GOT3 (cell line): ENCODE data around the gene VPS8.

Experiments used
- DNase-seq: peaks from one replicate; lab custom pipeline; 2025; ENCODE audit warnings: mixed read lengths; lab: John Stamatoyannopoulos, UW

Gene VPS8

DNA sequence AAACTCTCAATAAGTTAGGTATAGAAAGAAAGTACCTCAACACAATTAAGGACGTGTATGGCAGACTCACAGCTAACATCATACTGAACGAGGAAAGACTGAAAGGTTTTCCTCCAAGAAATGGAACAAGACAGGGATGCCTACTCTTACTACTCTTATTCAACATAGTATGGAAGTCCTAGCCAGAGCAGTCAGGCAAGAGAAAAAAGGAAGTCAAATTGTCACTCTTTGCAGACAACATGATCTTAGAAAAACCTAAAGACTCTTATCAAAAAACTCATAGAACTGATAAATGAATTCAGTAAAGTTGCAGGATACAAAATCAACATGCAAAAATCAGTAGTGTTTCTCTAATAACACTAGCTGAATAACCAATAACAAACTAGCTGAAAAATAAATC lies 244.9 kb downstream of the VPS8 start:
- DNase-seq = no peak

DNA sequence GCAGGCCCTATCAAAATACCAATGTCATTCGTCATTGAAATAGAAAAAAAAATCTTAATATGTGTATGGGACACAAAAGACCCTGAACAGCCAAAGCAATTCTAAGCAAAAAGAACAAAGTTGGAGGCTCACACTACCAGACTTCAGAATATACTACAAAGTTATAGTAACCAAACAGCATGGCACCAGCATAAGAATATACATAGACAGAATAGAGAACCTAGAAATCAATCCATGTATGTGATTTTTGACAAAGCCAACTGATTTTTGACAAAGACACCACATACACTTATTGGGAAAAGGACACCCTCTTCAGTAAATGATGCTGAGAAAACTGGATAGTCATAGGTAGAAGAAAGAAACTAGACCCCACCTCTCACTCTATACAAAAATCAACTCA lies 245.9 kb downstream of the VPS8 start:
- DNase-seq = no peak

DNA sequence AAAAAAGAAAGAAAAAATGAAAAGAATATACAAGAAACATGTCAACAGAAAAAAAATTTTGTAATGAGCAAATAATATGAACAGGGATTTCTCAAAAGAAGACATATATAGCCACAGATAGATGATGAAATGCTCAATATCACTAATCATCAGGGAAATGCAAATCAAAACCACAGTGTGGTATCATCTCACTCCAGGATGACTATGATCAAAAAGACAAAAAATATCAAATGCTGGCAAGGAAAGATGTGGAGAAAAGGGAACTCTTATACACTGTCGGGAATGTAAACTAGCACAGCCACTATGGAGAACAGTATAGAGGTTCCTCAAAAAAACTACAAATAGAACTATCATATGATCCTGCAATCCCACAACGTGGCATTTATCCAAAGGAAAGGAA lies 246.8 kb downstream of the VPS8 start:
- no peak for DNase-seq

DNA sequence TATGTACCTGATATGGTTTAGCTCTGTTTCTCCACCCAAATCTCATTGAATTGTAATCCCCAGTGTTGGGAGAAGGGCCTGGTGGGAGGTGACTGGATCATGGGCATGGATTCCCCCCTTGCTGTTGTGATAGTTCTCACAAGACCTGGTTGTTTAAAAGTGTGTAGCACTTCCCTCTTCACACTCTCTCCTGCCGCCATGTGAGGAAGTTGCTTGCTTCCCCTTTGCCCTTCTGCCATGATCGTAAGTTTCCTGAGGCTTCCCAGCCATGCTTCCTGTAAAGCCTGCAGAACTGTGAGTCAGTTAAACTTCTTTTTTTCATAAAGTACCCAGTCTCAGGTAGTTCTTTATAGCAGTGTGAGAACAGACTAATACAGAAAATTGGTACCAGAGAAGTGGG lies 247.8 kb downstream of the VPS8 start:
- DNase-seq = no peak

DNA sequence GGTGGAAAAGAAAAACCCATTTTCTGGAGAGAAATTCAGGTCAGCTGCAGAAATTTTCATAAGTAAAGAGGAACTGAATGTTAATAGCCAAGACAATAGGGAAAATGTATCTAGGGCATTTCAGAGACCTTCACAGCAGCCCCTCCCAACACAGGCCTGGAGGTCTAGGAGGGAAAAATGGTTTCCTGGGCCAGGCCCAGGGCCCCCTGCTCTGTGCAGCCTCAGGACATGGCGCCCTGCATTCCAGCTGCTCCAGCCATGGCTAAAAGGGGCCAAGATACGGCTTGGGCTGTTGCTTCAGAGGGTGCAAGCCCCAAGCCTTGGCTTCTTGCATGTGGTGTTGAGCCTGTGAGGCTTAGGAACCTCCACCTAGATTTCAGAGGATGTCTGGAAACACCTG lies 248.7 kb downstream of the VPS8 start:
- DNase-seq = no peak

DNA sequence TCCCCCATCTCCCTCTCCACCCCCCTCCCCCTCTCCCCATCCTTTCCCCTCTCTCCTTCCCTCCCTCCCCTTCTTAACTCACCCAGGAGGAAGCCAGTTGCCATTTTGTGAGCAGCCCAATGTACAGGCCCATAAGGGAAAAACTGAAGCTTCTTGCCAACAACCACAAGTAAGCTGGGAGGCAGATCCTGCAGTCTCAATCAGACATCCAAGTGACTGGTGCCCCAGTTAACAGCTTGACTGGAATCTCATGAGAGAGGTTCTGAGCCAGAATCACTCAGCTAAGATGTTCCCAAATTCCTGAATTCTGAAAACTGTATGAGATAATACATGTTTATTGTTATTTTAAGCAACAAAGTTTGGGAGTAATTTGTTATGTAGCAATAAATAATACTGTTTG lies 250.2 kb downstream of the VPS8 start:
- DNase-seq = no peak

DNA sequence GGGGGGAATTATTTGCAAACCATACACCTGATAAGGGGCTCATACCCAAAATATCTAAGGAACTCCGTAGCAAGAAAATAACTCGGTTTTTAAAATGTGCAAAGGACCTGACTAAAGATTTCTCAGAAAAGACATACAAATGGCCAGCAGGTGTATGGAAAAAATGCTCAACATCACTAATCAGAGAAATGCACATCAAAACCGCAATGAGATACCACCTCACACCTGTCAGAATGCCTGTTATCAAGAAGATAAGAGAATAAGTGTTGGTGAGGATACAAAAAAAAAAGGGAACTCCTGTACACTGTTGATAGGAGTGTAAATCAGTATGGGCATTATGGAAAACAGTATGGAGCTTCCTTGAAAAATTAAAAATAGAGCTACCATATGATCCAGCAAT lies 251.5 kb downstream of the VPS8 start:
- DNase-seq = no peak

DNA sequence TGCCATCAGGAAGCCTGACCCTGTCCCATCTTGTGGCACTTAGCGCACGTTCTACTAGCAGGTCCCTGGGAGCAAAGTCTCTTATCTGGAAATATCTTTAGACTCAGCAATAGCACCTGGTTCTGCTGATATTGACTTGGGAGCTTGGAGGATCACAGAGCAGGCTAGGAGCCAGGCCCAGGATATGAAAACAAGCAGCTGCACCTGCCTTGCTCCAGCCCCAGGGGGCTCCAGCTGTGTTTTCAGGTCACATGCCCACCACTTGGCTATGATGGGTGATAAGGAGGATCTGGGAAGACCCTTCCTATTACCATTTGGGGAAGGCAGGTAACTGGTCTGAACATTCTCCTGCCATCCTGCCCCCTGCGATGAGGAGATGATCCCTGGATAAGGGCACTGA lies 253.1 kb downstream of the VPS8 start:
- no peak for DNase-seq

DNA sequence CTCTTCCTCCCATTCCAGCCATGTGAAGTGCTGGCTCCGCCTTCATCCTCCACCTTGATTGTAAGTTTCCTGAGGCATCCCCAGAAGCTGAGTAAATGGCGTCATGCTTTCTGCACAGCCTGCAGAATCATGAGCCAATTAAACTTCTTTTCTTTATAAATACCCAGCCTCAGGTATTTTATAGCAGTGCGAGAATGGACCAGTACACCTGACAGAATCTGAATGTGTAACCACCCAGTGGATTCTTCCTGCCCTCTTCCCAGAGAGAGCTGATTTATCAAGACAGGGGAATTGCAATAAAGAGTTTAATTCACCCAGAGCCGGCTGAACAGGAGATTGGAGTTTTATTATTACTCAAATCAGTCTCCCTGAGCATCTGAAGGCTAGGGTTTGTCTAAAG lies 254.3 kb downstream of the VPS8 start:
- DNase-seq = no peak

DNA sequence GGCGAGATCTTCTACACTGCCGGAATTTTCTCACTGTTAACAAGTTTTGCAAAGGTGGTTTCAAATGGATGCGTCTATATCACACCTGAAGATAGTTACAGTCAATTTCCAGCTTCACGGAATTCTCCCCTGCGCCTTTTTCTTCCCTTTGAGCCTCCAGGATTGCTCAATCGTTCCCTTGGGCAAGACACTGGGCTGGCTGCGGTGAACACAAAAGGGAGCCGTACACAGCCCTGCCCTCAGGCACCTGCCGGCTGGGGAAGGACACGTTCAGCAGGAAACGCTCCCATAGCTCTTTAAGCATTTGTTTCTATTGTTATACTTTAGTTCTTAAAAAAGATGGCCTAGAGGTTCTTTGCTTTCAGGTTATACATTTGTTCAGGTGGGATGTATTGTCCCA lies 255.2 kb downstream of the VPS8 start:
- DNase-seq = no peak

DNA sequence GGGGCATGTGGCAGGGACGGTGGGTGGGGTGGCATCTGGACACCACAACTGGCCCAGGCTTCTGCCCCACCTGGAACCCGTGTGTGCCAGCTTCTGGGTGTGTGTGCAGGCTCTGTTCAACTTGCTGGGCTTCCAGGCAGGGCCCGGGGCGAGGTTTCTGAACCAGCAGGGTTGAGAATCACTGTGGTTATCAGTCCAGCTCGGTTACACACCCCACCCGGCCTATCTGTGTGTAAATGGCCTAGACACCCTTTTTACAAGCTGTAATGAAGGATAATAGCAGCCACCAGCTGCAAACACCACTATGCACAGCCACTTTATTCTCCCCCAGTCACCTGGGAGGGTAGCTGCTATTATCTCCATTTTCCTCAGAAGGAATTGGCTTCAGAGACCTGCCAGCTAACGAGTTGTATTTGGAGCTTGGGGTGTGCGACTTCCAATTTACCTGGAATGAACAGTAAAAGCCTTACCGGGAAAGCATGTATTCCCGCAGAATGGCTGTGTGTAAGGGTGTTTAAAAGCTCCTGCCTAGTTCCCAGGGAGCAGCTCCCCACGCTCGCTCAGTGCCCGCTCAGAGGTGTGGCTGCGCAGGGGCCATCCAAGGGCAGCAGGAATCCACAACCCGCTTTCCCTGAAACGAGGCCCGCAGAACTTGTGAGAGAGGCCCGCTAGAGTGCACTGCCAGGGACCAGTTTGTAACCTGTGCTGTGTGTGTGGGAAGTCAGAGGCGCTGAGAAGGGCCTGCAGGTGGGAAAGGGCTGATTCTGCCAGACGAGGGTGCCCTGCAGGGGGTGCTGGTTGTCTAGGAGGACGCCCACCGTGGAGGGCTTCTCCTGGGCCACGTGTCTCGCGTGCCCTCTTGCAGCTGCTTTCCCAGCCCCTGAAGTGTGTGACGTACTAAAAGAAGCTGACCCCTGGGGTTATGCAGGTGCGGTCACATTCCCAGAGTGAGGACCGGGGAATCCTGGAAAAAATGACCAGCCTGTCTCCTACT lies 257.4 kb downstream of the VPS8 start:
- no peak for DNase-seq

DNA sequence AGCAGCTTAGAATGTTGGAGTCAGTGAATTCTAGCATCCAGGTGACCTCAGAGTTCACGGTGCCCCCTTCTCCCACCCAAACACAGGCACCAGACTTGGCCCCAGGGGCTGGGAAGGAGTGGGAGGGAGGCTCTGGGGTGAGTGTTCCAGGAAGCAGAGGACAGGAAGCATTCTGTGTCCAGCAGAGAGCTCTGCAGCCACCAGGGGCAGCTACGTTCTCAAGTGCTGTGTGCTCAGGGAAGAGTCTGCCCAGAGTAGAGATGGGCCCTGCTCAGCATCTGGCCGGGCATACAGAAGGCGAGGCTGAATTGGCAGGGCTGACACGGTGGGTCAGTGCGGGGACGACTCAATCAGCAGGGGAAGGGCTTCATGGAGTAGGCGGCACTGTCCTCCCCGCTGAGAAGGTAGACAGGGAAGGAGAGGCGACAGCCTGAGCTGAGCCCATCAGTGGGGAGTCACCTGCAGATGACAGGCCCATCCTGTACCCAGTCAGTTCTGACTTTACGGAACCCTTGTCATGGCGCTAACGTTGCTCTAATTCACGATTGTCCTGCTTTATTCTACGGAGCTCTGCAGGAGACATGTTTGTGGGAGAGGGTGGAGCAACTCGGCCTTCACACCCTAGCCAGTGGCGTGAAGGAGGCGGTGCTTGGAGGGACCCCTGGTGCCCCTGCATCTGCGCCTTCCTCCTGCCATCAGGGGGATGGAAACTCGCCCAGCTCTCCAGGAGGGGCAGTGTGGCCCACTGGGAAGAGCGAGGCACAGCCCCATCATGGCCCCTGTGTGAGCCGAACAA lies 258.7 kb downstream of the VPS8 start:
- DNase-seq = no peak

DNA sequence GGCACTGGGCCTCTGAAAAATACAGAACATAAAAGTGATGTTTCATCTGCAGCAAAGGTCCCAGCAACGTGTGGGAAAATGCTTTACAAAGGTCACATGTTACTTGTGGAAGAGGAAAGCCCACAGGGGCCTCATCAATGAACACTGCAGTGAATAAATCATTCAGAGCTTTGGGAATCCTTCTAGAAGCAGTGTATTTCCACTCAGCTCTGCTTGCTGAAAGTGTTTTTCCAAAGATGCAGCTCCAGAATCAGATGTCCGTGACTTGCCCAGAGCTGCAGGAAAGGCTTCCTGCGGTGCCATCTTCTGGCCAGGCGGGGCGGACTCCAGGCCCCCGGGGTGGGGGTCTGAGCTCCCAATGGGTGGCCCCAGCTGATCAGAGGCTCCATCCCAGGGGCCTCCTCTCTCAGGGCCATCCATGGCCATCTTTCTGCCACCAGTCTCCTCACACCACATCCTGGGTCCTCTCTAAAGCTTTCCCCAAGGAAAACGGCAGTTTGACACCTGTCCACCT lies 259.4 kb downstream of the VPS8 start:
- DNase-seq = no peak

DNA sequence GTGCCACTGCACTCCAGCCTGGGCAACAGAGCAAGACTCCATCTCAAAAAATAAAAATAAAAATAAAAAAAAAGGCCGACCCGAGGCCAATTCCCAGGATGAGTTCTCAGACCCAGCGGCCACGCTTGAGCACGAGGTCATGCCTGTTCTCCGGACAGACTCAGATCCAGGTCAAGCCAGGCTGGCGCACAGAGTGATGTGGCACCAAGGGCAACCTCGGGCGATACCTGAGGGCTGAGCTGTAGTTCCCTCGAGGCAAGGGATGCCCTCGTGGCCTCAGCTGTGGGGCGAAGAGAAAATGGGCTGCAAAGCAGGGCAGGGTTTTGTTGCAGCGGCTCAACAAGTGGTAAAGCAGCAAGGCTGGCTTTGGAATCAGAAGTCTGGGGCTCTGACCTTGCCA lies 263.6 kb downstream of the VPS8 start:
- DNase-seq = no peak

DNA sequence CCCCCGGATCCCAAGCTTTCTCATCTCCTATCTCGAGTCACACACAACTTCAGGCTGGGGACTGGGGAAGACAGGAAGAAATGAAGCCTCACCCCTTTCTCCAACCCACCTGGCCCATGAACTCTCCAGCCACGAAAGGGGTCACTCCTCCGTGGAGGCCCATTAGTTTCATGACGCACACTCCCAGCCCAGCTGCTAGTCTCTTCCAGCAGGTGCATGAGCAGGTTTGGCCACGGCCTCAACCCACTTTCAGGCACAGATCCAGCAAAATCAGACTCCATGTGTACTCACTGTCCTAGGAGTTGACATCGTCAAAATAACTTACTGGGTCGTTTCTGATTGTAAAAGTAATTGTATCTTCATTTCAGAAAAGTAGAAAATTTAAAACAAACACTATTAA lies 264.3 kb downstream of the VPS8 start:
- no peak for DNase-seq

DNA sequence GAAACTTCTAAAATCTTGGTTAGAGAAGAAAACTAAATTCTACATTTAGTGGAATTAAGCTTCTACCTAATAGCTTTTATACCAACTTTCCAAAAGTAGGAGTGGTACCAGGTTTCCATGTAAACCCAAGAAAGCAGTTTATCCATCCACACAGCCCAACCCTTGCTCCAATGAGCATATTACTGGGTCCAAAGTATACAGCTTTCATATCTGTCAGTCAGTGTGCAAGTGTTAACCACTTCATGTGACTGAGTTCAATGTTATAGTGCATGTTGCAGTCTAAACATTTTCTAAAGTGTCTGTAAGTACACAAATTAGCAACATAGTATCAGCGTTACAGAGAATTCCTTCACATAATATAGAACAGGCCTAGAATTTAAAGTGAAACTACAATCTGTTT lies 267.7 kb downstream of the VPS8 start:
- no peak for DNase-seq

DNA sequence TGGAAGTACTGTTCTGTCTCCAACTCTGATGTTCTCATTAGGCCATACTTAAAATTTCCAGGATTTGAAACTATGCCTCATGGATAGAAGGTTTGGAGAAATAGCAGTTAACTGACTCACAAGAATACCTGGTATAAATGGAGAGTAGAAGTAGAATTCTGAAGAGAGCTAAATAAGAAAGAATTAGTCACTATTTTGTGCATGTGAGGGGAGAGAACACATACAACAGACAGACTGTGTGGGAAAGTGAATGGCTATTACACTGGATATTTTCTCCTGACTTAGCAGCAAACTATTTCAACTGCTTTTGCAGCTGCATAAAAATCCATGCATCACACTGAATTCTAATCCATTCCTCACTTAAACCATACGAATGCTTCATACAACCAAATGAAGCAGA lies 269.6 kb downstream of the VPS8 start:
- no peak for DNase-seq

DNA sequence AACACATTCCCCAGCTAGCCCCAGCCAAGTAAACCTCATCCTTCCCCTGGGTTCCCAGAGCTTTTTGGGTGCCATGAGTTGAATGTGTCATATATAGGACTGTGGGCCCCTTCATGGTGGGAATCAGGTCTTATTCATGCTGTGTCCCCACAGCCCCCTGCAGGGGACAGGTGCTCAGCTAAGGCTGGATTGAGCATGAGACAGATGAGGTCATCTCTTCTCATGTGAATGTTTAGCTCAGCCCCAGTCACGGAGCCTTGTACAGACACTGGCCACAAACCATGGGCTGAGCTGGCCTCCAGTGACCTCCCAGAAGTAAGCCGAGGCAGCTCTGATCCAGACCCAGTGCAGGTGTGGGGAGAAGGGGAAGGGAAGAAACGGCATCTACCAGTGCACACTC lies 270.2 kb downstream of the VPS8 start:
- no peak for DNase-seq

DNA sequence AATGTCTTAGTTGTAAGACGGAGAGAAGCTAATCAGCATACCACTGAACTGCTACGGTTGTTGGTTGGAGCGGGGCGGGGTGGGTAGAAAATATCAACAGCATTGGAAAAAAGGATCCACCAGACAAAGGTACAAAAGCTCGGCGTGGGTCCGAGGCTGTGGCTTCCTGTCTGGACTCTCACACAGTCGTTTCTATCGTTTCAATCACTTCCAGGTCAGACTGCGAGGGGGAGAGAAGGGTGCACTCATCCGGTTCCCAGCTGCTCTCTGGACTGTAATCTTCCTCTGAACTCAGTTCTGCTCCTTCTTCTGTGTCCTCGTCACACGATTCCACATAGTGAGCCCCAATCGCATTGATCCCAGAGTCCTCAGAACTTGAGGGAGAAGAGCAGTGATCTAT lies 270.9 kb downstream of the VPS8 start:
- DNase-seq = no peak

DNA sequence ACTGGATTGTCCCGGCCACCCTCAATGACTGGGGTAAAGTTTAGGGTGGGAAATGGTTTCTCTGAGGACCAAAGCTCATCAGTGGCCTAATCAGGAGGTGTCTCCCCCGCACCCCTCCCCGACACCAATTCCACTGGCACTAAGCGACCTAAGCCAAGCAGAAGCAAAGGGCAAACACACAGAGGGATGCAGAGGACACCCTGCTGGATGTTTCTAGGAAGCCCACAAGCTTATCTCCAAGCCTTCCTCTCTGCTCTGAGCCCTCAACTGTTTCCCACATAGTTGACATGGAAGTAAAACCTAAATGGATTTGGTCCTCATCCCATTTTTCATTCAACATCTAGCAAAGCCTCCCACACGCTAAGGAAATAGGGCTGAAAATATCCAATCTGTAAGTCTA lies 272.4 kb downstream of the VPS8 start:
- no peak for DNase-seq

DNA sequence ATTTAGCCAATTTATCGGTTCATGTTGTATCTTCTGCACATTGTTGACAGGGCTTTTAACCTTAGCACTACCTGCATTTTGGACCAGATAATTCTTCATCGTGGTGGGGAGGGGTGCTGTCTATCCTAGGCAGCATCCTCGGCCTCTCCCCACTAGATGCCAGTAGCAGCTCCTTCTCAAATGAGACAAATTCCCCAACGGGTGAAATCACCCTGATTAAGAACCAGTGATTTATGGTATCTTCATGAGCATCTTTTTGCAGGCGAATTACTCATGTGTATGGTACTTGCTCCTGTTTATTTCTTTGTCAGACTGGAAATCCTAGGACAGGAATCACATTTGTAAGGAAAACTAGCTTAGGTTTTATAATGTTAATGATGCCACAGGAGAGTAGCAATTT lies 272.9 kb downstream of the VPS8 start:
- no peak for DNase-seq

DNA sequence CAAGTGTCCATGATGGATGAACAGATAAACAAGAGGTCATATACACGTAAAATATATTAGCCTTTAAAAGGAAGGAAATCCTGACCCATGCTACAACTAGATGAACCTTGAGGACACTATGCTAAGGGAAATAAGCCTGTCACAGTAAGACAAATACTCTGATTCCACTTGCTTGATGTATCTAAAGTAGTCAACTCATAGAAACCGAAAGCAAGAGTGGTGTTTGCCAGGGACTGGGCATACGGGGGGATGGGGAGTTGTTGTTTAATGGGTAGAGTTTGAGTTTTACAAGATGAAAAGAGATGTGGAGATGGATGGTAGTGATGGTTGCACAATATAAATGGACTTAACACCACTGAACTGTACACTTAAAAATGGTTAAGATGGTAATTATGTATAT lies 275.5 kb downstream of the VPS8 start:
- no peak for DNase-seq

DNA sequence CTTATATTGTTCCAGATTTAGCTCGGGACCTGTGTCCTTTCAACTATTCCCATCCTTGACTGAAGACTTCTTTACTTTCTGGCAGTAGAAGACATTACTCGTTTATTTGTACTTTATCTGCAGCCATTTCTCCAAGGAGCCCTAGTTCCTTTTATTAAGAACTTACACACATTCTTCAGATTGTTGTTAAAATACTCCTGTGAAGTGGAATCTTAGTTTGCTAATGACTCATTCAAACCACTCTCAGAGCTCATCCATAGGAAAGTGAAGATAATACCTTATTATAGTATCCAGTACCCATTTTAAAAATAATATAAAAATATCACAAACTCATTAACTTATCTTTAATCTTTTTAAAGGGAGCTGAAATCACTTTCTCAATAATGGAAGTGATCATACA lies 277.4 kb downstream of the VPS8 start:
- no peak for DNase-seq
